Activated naive CD4-positive, alpha-beta T cell treated with anti-CD3 and anti-CD28 coated beads for 36 hours (primary cell): ENCODE data around the gene PQBP1. TPM values are rescaled to one million over a fixed set of nuclear protein-coding genes. Genes with fewer than 3 reads are reported as not detected.

ENCODE experiments used
- CTCF ChIA-PET: fragments of 350-600 bp; sonication (Branson Sonifier 250); formaldehyde crosslinking; loops from one replicate; lab custom pipeline; 2021; ENCODE audit warnings: antibody characterized with exemption; lab: Charles Lee
- DNase-seq: peaks from one replicate; pipeline ENCODE4 v3.0.0-alpha.2; 2020
- H3K27ac Mint-ChIP-seq: one replicate; pipeline ENCODE4 v1.8.0; 2021; ENCODE audit warnings: mild to moderate bottlenecking, mixed read lengths
- H3K27me3 Mint-ChIP-seq: one replicate; pipeline ENCODE4 v1.8.0; 2021; ENCODE audit warnings: low read depth, mixed read lengths
- H3K36me3 Mint-ChIP-seq: one replicate; pipeline ENCODE4 v1.8.0; 2021; ENCODE audit warnings: low read depth, mixed read lengths
- H3K4me1 Mint-ChIP-seq: one replicate; pipeline ENCODE4 v1.8.0; 2021; ENCODE audit warnings: low read depth, mixed read lengths
- H3K4me3 Mint-ChIP-seq: one replicate; pipeline ENCODE4 v1.8.0; 2021; ENCODE audit warnings: mild to moderate bottlenecking, moderate library complexity, mixed read lengths
- H3K9me3 Mint-ChIP-seq: one replicate; pipeline ENCODE4 v1.8.0; 2021; ENCODE audit warnings: mixed read lengths
- intact Hi-C: fragments of 100-400 bp; cut with micrococcal nuclease; formaldehyde crosslinking; loops from one replicate; pipeline ENCODE4 v1.15.1; 2023
- total RNA-seq, 2 experiments: library from RNA; stranded (reverse); gene quantifications; one replicate each; pipeline ENCODE4 v1.2.3, GENCODE V29; 2021

Gene PQBP1
- total RNA-seq, 2 experiments from 2014 or later: 86.8 to 94.5 TPM

DNA sequence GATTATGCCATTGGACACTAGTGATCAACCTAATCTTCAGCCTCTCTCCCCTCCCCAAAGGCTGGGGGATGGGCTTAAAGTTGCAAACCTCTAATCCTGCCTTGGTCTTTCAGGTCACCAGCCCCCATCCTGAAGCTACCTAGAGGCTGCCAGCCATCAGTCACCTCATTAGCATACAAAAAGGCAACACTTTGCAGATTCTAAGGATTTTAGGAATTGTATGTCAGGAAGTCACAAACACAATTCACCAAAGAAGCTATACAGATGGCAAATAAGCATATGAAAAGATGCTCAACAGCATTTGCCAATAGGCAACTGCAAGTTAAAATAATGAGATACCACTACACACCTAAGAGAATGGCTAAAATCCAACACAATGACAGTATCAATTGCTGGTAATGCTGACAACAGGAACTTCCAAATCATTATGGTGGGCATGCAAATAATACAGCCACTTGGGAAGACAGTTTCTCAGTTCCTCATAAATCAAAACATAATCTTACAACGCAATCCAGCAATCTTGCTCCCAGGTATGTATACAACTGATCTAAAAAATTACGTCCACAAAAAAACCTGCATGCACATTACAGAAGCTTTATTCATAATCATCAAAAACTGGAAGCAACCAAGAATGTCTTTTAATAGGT, 30.1 kb downstream of the PQBP1 start:
- H3K4me3 Mint-ChIP-seq: no peak overlapping the region
- DNase-seq: no peak
- H3K9me3 Mint-ChIP-seq: no peaks in the 10 kb centered on the region
- peaks cover 36% of the 10 kb centered on the region for H3K4me1 Mint-ChIP-seq
- H3K27ac Mint-ChIP-seq: peak overlapping the region; percentile 50
- H3K27me3 Mint-ChIP-seq: no peaks in the 10 kb centered on the region
- H3K36me3 Mint-ChIP-seq: peaks cover 25% of the 10 kb centered on the region
- intact Hi-C loops: no loop called here
- CTCF ChIA-PET: interaction anchor here (1.2 to 1.4 kb wide), 2 partner anchors 11 to 44 kb away, joined by 3 to 5 read pairs; partner anchors contain the start of gene KCND1

DNA sequence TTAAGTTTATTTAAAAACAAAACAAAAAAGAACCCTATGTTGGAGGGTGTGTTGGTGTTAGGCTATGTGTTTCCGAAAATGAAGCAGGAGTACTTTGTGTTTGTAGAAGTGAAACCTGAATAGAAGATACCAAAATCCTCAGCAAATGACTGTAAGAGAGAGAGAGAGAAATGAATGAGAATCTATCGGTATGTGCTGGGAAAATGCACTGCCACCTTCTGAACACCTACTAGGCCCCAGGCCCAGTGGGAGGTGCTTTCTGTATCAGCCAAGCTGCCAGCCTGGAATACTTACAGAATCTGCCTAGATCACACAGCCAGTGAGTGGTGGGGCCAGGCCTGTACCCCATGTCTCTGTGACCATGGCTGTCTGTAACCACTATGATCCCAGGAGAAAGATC, 36.0 kb downstream of the PQBP1 start:
- CTCF ChIA-PET: no interaction called here
- peak overlapping the region; percentile 77 for H3K4me3 Mint-ChIP-seq
- peaks cover 55% of the 10 kb centered on the region for H3K4me1 Mint-ChIP-seq
- H3K27ac Mint-ChIP-seq: peak overlapping the region; percentile 100
- no peaks in the 10 kb centered on the region for H3K9me3 Mint-ChIP-seq
- intact Hi-C loops: loop anchor here (5.0 to 10.0 kb wide), 2 partner anchors 331 to 944 kb away; partner anchors contain the start of genes FOXP3, PPP1R3F and USP27X
- peak; percentile 74 for DNase-seq
- no peaks in the 10 kb centered on the region for H3K27me3 Mint-ChIP-seq
- peaks cover 43% of the 10 kb centered on the region for H3K36me3 Mint-ChIP-seq

DNA sequence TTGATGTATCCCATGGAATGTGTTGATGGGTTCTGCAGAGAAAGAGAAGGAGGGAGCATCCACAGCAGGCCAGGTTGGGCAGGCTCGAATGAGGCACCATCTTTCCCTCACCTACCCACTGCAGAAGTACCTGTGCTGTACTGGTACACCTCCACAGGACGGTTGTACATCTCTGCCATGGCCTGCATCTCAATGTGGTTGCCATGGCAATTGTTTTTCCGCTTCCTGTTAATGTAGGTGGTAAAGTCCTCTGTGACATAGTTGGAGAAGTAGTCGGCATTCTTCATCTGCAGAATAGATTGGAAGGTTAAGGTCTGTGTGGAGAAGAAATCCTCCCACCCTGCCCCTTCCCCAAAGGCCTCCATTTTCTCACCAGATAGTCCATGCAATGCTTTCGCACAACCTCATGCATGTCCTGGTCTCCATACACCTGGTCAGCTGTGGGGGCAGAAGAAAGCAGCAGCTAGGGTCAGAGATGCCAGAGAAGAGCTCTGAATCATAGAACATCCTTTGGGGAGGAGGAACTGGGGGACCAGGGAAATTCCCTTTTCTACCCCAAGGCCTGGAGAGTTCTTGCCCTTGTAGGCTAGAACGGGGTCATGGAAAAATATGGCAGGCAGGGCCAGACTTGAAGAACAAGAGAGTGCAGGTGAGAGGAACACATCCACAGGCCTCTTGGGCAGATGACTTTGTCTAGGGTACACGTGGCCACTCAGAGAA, 37.0 kb downstream of the PQBP1 start:
- peaks cover 45% of the 10 kb centered on the region for H3K36me3 Mint-ChIP-seq
- DNase-seq: peak; percentile 57
- no peaks in the 10 kb centered on the region for H3K9me3 Mint-ChIP-seq
- peaks cover 65% of the 10 kb centered on the region for H3K4me1 Mint-ChIP-seq
- intact Hi-C loops: loop anchor here (5.0 to 10.0 kb wide), 2 partner anchors 330 to 943 kb away; partner anchors contain the start of genes FOXP3, PPP1R3F and USP27X
- peak overlapping the region; percentile 77 for H3K4me3 Mint-ChIP-seq
- H3K27ac Mint-ChIP-seq: peak overlapping the region; percentile 100
- H3K27me3 Mint-ChIP-seq: no peaks in the 10 kb centered on the region
- CTCF ChIA-PET: interaction anchor here (0.9 kb wide), 1 partner anchor 14 kb away, joined by 4 read pairs; no protein-coding TSS in a partner anchor

DNA sequence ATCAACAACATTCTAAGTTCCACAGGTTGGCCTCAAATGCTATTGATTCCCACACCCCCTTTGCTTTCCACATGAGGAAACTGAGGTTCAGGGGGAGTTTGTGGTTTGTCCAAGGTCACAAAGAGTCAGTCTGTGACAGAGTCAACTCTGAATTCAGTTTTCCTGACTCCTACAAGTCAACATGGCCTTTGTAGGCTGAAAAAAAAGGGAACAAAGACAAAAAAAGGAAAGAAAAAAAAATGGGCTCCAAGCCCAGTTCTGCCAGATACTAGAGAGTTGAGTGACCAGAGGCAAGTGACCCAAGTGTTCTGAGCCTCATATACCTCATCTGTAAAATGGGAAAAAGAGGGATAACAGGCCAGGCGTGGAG, 37.6 kb downstream of the PQBP1 start:
- Mint-ChIP-seq H3K4me1 (peaks cover 68% of the 10 kb centered on the region), H3K9me3 (no peaks in the 10 kb centered on the region), H3K27ac (peak overlapping the region; percentile 100), H3K27me3 (no peaks in the 10 kb centered on the region), H3K4me3 (peak overlapping the region; percentile 77), H3K36me3 (peaks cover 46% of the 10 kb centered on the region)
- intact Hi-C loops: loop anchor here (10.0 kb wide), 1 partner anchor 330 kb away; the partner anchor contains the start of genes FOXP3 and PPP1R3F
- DNase-seq: no peak
- CTCF ChIA-PET: interaction anchor here (0.9 kb wide), 1 partner anchor 15 kb away, joined by 4 read pairs; no protein-coding TSS in a partner anchor

DNA sequence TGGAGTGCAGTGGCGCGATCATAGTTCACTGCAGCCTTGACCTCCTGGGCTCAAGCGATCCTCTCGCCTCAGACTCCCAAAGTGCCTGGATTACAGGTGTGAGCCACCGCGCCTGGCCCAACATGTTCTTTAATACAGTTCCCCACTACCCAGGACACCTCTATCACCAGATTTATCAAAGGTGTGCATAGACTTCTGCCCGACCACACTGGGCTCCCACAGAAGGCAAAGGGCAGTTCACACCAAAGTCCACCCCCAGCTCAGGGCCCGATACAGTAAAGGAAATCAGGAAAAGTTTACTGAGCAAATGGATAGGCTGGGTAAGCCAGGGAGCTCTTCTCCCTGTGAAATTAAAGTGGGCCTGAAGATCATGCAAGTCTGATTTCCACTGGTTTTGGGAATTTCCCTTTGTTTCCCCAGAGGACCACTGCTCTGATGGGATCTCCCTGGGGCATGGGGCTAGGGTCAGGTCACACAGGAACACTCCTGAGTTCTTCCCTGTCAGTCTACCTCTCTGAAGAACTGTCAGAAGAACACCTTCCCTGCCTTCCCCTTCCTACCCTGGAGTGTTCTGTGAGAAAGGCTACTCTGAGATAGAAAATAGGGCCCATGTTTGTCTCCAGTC, 38.8 kb downstream of the PQBP1 start:
- peaks cover 48% of the 10 kb centered on the region for H3K36me3 Mint-ChIP-seq
- CTCF ChIA-PET: interaction anchor here (0.7 to 8.6 kb wide), 8 partner anchors 10 to 200 kb away, joined by 3 to 42 read pairs (median 5); partner anchors contain the start of genes PQBP1, TFE3 and TIMM17B

DNA sequence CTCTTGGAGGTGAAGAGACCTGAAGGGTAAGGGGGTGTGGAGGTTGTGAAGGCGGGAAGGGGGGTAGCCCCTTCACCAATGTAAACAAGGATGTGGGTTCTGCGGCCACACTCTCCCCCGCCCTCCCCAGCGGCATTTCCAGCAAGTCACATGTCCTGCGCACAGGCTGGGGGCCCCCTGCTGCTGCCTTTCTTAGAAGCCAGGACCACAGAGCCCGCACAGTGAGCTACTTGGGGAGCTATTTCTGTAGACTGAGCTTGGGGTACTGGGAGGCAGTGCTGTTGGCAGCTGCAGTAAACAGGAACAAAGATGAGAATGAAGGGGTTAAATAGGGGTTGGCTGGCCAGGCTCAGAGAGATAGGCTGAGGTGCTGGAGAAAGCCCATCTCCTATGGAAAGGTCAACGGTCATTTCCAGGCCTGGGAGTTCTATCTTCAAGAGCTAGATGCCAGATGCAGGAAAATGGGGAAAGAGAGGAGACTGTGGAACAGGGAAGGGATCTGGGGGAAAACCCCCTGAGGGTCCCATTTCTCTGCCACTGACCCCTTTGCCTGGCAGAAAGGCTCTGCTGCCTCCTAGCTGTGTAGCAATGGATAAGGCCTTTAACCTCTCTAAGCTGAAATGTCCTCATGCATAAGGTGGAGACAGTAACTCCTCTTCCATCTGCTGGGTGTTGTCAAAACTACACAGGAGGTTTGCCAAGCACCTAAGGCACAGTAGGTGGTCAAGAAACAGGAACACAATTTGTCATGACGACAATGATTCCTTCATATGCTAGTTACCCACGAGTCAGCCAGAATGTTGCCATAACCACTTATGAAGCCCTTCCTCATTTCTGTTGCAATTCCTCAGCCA, 39.6 kb downstream of the PQBP1 start:
- H3K27ac Mint-ChIP-seq: peak overlapping the region; percentile 100
- DNase-seq: peak; percentile 95
- peaks cover 81% of the 10 kb centered on the region for H3K4me1 Mint-ChIP-seq
- H3K9me3 Mint-ChIP-seq: no peaks in the 10 kb centered on the region
- peaks cover 52% of the 10 kb centered on the region for H3K36me3 Mint-ChIP-seq
- peak overlapping the region; percentile 75 for H3K4me3 Mint-ChIP-seq
- intact Hi-C loops: loop anchor here (1.0 to 10.0 kb wide), 8 partner anchors 8 to 328 kb away; partner anchors contain the start of genes FOXP3, PIM2, PPP1R3F and PQBP1
- CTCF ChIA-PET: interaction anchor here (0.7 to 8.6 kb wide), 9 partner anchors 9 to 306 kb away, joined by 3 to 42 read pairs (median 4); partner anchors contain the start of genes PQBP1, TFE3 and TIMM17B
- H3K27me3 Mint-ChIP-seq: no peaks in the 10 kb centered on the region

More for the DNA sequence above, 38.8 kb downstream of the PQBP1 start:
- intact Hi-C loops: loop anchor here (1.0 to 10.0 kb wide), 8 partner anchors 9 to 328 kb away; partner anchors contain the start of genes FOXP3, PIM2, PPP1R3F and PQBP1
- peak overlapping the region; percentile 75 for H3K4me3 Mint-ChIP-seq
- no peaks in the 10 kb centered on the region for H3K9me3 Mint-ChIP-seq
- peak overlapping the region; percentile 100 for H3K27ac Mint-ChIP-seq
- H3K27me3 Mint-ChIP-seq: no peaks in the 10 kb centered on the region
- no peak for DNase-seq
- peaks cover 74% of the 10 kb centered on the region for H3K4me1 Mint-ChIP-seq

DNA sequence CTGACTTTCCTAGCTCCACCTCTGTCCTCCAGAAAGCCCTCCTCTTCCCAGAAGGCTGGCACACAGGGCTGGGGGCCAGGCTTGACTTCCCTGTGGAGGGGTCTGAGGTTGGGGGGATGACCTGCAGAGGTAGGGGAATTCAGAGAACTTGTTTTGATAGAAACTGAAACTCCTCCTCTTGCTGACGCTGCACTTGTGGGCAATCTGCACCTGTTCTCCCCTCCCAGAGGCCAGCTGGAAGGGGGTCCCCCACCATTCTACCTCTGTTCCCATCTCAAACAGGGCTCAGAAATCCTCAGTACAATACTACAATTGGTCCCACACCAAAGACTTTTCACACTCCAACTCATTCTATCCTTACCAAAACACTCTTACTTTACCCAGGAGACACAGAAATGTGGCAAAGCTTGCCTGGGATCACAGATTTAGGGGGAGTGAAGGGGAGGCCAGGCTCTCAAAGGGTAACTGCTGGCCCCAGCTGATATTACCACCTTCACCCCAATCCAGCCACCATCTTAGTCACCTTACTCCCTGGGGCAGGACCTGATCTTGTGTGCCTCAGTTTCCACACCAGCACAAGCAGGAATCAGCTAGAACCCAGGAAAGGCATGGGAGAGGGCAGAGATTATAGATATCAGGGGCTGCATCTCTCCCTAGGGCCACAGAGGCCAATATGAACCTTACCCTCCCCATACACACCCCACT, 41.1 kb downstream of the PQBP1 start:
- Mint-ChIP-seq H3K36me3 (peaks cover 60% of the 10 kb centered on the region), H3K4me3 (peak overlapping the region; percentile 52), H3K27ac (peak overlapping the region; percentile 100), H3K27me3 (no peaks in the 10 kb centered on the region), H3K9me3 (no peaks in the 10 kb centered on the region), H3K4me1 (peaks cover 89% of the 10 kb centered on the region)
- peak; percentile 92 for DNase-seq
- intact Hi-C loops: loop anchor here (1.0 to 10.0 kb wide), 2 partner anchors 202 to 326 kb away; partner anchors contain the start of genes FOXP3 and PPP1R3F
- CTCF ChIA-PET: interaction anchor here (0.6 to 8.6 kb wide), 10 partner anchors 12 to 190 kb away, joined by 3 to 42 read pairs (median 4); partner anchors contain the start of genes PQBP1 and TIMM17B

DNA sequence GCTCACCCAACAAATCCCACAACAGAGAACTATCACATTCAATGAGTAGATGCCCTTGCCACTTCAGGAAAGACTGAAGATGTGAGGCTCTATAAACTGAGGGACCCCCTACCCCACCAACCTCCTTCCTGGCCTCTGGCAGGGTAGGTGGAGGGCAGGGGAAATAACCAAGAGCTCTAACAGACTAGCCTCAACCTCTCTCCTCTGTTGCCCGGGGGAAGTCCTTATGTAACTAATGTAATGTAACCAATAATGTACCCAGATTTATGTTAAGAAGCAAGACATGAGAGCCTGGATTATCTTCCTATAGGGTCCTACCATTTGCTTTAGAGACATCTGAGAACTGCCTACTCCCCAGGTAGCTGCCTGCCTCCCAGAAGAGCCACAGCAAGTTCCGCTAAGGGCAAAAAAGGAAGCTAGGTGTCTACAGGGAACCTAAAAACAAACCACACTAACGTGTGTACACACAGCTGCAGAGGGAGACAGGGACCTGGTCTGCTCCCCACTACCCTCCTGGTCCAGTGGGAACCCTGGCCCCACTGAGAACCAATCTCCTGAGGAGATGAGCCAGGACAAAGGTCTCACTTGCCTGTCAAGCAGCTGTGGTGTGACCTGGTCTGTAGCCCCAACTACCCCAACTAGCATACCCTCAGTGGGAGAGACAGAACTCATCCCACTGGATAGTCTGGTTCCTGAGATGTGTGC, 41.9 kb downstream of the PQBP1 start:
- Mint-ChIP-seq H3K4me1 (peaks cover 87% of the 10 kb centered on the region), H3K4me3 (peak overlapping the region; percentile 52), H3K27me3 (no peaks in the 10 kb centered on the region), H3K27ac (peak overlapping the region; percentile 100), H3K36me3 (peaks cover 53% of the 10 kb centered on the region), H3K9me3 (no peaks in the 10 kb centered on the region)
- CTCF ChIA-PET: interaction anchor here (0.6 to 8.6 kb wide), 8 partner anchors 9 to 191 kb away, joined by 3 to 42 read pairs (median 4); partner anchors contain the start of genes PQBP1 and TIMM17B
- intact Hi-C loops: loop anchor here (10.0 kb wide), 1 partner anchor 325 kb away; the partner anchor contains the start of genes FOXP3 and PPP1R3F
- peak; percentile 35 for DNase-seq

DNA sequence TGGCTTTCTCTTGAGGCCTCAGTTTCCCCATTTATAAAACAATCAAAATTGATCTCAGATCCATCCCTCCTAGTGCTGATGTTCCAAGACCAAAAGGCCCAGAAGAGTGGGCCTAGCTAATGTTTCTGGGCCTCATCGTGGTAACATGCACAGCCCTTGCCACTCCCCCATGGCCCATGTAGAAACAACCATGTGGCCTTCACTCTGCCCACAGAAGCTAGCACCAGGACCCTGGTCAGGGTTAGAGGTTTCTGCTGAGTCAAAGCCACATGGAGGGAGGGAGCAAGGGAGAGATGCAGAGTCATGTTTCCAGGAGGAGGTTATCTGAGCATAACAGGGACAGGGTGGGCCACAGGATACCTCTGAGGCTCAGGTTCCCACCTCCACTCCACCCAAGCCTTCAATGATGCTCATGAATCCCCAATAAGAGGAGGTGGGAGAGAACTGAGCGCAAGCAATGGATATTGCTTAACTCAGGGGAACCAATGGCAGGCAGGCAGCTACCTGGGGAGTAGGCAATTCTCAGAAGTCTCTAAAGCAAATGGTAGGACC, 42.8 kb downstream of the PQBP1 start:
- peak; percentile 10 for DNase-seq
- no peak overlapping the region for H3K4me3 Mint-ChIP-seq
- H3K9me3 Mint-ChIP-seq: no peaks in the 10 kb centered on the region
- H3K27me3 Mint-ChIP-seq: no peaks in the 10 kb centered on the region
- peak overlapping the region; percentile 100 for H3K27ac Mint-ChIP-seq
- intact Hi-C loops: no loop called here
- H3K4me1 Mint-ChIP-seq: peaks cover 81% of the 10 kb centered on the region
- peaks cover 45% of the 10 kb centered on the region for H3K36me3 Mint-ChIP-seq
- CTCF ChIA-PET: interaction anchor here (0.8 to 8.6 kb wide), 4 partner anchors 10 to 73 kb away, joined by 3 to 42 read pairs (median 5); no protein-coding TSS in a partner anchor

DNA sequence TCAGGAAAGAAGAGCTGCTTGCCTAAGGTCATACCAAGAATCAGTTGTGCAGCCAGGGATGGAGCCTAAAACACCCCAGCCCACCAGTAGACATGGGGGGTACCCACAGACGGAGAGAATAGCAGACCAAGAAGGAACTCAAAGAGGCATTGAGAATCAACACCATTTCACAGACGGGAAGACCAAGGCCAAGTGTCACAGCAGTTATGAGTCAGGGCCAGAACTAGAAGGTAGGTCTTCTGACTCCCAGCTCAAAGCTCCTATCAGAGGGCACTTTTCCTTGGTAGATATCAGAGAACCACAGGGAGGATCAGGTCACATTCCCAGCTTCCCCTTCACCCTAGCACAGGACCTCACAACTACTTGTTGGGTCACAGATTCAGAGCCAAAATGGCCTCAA, 45.2 kb downstream of the PQBP1 start:
- Mint-ChIP-seq H3K4me3 (peak overlapping the region; percentile 47), H3K4me1 (peaks cover 72% of the 10 kb centered on the region), H3K27ac (peak overlapping the region; percentile 100), H3K9me3 (no peaks in the 10 kb centered on the region), H3K27me3 (no peaks in the 10 kb centered on the region), H3K36me3 (peaks cover 35% of the 10 kb centered on the region)
- peak; percentile 42 for DNase-seq
- intact Hi-C loops: no loop called here
- CTCF ChIA-PET: interaction anchor here (2.4 to 8.6 kb wide), 2 partner anchors 22 to 27 kb away, joined by 7 to 42 read pairs; no protein-coding TSS in a partner anchor
